ENCODE results near the gene KRT4. TPM values are rescaled to one million over a fixed set of nuclear protein-coding genes. Genes with fewer than 3 reads are reported as not detected.
"Not testable (repeated sequence)": the region's sequence is repeated elsewhere in the genome, so short reads cannot be mapped to it uniquely, and the experiment has no call there.

The KRT4 gene
- total and polyA plus RNA-seq, 12 donors, result 2.5 TPM; not detected in 11

DNA sequence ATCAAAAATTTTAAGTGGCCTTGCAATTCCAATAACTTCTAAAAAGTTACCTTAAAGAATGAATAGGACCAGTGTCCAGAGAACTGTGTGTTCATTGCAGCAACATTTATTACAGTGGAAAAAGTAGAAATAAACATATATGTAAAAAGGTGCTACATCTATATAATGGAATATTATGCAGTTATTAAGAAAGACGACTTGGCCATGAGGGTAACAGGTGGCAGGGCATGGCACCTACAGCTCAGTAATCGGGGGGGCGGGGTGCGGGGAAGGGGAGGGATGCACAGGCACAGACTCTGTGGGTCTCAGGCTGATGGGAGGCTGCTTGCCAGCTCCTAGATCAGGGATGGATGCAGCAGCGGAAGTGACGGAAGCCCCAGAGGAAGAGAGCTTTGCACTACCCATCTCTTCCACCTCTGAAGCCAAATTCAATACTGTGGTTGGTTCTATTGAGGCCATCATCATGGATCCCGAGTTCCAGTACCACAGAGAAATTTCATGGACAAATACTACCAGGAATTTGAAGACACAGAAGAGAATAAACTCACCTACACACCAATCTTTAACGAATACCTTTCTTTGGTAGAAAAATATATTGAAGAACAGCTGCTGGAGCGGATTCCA, 50.8 kb downstream of the KRT4 start:
- intact Hi-C loops (cut with DNase I), result no loop called here
- ATAC-seq (no peak), DNase-seq (no peak)
- Histone ChIP-seq H3K4me3 (no peak overlapping the region), H3K27ac (no peak overlapping the region), H3K27me3 (peaks cover 0 to 8% (median 4%) of the 10 kb centered on the region in 7 donors), H3K36me3 (no peaks in the 10 kb centered on the region), H3K4me1 (no peaks in the 10 kb centered on the region), H3K9me3 (peaks cover 0 to 25% (median 7%) of the 10 kb centered on the region in 11 donors)
- TF ChIP-seq, protein P1, sequence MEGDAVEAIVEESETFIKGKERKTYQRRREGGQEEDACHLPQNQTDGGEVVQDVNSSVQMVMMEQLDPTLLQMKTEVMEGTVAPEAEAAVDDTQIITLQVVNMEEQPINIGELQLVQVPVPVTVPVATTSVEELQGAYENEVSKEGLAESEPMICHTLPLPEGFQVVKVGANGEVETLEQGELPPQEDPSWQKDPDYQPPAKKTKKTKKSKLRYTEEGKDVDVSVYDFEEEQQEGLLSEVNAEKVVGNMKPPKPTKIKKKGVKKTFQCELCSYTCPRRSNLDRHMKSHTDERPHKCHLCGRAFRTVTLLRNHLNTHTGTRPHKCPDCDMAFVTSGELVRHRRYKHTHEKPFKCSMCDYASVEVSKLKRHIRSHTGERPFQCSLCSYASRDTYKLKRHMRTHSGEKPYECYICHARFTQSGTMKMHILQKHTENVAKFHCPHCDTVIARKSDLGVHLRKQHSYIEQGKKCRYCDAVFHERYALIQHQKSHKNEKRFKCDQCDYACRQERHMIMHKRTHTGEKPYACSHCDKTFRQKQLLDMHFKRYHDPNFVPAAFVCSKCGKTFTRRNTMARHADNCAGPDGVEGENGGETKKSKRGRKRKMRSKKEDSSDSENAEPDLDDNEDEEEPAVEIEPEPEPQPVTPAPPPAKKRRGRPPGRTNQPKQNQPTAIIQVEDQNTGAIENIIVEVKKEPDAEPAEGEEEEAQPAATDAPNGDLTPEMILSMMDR (IDR thresholded peaks at IDR 0.05), result no peak
- 76% methylated on average over 9 of the region's 9 CpGs for WGBS, 2 donors

DNA sequence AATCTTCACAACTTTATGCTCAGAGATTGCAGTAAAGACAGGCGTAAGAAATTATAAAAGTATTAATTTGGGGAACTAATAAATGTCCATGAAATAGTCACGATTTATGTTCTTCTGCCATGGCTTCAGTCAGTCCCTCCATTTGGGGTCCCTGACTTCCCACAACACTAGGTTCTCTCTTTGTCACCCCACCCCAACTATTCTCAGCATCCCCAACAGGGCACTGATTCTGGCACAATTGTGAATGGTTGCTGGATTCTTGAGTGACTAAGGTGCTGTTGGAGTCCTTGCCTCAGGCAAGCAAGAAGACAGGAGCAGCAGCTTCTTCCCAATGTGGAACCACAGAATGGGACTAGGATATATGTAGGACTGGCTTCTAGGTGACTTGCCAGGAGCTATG, 52.1 kb downstream of the KRT4 start:
- TF ChIP-seq, protein P1 (IDR thresholded peaks at IDR 0.05), result no peak

DNA sequence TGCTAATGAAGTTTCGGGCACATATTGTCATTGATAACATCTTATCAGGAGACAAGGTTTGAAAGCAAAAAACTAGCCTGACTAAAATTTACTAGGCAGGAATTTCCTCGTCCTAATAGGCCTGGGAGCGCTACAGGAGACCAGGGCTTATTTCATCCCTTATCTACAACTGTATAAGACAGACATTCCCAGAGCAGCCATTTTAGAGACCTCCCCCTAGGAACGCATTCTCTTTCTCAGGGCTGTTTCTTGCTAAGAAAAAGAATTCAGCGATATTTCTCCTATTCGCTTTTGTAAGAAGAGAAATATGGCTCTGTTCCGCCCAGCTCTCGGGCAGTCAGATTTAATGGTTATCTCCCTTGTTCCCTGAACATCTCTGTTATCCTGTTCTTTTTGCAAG, 52.7 kb downstream of the KRT4 start:
- WGBS, 2 donors, result 84 to 86% methylated on average over 8 of the region's 8 CpGs
- Histone ChIP-seq H3K27me3 (peaks cover 0 to 24% (median 13%) of the 10 kb centered on the region in 7 donors), H3K9me3 (peaks cover 0 to 25% (median 7%) of the 10 kb centered on the region in 11 donors)
- H3K36me3 ChIP-seq; H3K4me1 ChIP-seq; DNase-seq; H3K4me3 ChIP-seq; intact Hi-C loops (cut with DNase I); ATAC-seq; H3K27ac ChIP-seq: not testable (repeated sequence)

More for the DNA sequence above, 52.1 kb downstream of the KRT4 start:
- Histone ChIP-seq H3K4me3 (no peak overlapping the region), H3K27ac (no peak overlapping the region), H3K4me1 (no peaks in the 10 kb centered on the region), H3K9me3 (peaks cover 0 to 25% (median 7%) of the 10 kb centered on the region in 11 donors), H3K36me3 (no peaks in the 10 kb centered on the region), H3K27me3 (peaks cover 0 to 19% (median 13%) of the 10 kb centered on the region in 7 donors)
- DNase-seq (no peak), ATAC-seq (no peak)
- 91 to 93% methylated on average over 2 of the region's 2 CpGs for WGBS, 2 donors
- intact Hi-C loops (cut with DNase I), result no loop called here

DNA sequence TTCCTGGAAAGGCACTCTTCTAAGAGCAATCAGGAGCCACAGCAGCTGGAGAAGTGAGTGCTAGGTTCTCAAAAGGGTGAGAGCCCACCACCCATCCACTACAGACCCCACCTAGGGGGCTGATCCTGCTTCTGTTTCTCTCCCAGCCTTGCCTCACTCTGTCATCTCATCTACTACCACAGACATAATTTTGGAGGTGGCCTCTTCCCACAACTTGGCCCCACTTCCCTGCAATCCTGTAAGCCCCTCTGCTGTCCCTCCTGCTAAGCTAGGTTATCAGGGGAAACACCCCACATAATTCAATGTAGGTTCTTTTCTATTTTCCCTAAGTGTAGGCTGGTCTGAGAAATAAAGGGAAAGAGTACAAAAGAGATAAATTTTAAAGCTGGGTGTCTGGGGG, 53.3 kb downstream of the KRT4 start:
- Histone ChIP-seq H3K4me3 (no peak overlapping the region), H3K36me3 (no peaks in the 10 kb centered on the region), H3K9me3 (peaks cover 0 to 25% (median 7%) of the 10 kb centered on the region in 11 donors), H3K27ac (no peak overlapping the region), H3K27me3 (peaks cover 0 to 27% (median 13%) of the 10 kb centered on the region in 7 donors), H3K4me1 (no peaks in the 10 kb centered on the region)
- TF ChIP-seq, protein P1 (IDR thresholded peaks at IDR 0.05), result no peak
- intact Hi-C loops (cut with DNase I), result no loop called here
- ATAC-seq, result no peak
- DNase-seq, result no peak

DNA sequence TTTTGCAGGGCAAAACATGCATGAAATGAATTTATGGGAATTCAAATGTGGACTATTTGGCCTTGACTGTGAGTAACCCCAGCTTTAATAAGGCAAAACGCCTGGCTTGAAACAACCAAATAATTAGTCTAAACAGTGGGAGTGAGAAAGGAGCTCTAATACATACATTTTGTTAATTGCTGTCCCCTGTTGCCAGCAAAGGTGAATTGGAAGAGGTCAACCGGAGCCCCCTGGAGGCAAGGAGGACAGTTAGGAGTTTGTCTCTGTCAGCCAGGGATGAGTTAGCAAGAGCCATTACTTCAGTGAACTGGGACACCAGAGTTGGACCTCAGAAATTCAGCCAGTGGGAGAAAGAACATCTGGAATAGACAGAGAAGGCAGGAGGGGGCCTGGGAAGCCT, 54.2 kb downstream of the KRT4 start:
- DNase-seq, result no peak
- TF ChIP-seq, protein P1 (IDR thresholded peaks at IDR 0.05), result no peak
- 55 to 64% methylated on average over 2 of the region's 2 CpGs for WGBS, 2 donors

More for the DNA sequence above, 54.2 kb downstream of the KRT4 start:
- H3K4me1 ChIP-seq, result no peaks in the 10 kb centered on the region
- H3K9me3 ChIP-seq, result peaks cover 0 to 25% (median 7%) of the 10 kb centered on the region in 11 donors
- no peak for ATAC-seq
- H3K27ac ChIP-seq, result no peak overlapping the region
- intact Hi-C loops (cut with DNase I), result no loop called here
- no peak overlapping the region for H3K4me3 ChIP-seq
- H3K36me3 ChIP-seq, result no peaks in the 10 kb centered on the region
- H3K27me3 ChIP-seq, result peaks cover 0 to 36% (median 16%) of the 10 kb centered on the region in 7 donors

Data from heart right ventricle (tissue), 16 donors.